ENCODE data around the gene LPAR5. TPM values are rescaled to one million over a fixed set of nuclear protein-coding genes. Genes with fewer than 3 reads are reported as not detected.

The LPAR5 gene
- total RNA-seq, 2 experiments from 2014 or later: 3.5 TPM

GRCh38 chr12:6653342-6653741 is 17.6 kb upstream of the LPAR5 start:
- no peak overlapping the region for H3K27ac Mint-ChIP-seq
- H3K36me3 Mint-ChIP-seq (ENCODE audit: low read depth): peaks cover 17% of the 10 kb centered on the region
- DNase-seq (no peak), ATAC-seq (no peak)
- H3K4me3 Mint-ChIP-seq: no peak overlapping the region
- no peaks in the 10 kb centered on the region for H3K27me3 Mint-ChIP-seq
- intact Hi-C loops (cut with DNase I, micrococcal nuclease): no loop called here
- no peaks in the 10 kb centered on the region for H3K4me1 Mint-ChIP-seq
- ChIA-PET POLR2A (no interaction called here), CTCF (interaction anchor here (0.7 to 1.0 kb wide), 3 partner anchors 30 to 137 kb away, joined by 3 to 4 read pairs (median 4); no protein-coding TSS in a partner anchor)
- no peaks in the 10 kb centered on the region for H3K9me3 Mint-ChIP-seq (ENCODE audit: low read depth)

DNA sequence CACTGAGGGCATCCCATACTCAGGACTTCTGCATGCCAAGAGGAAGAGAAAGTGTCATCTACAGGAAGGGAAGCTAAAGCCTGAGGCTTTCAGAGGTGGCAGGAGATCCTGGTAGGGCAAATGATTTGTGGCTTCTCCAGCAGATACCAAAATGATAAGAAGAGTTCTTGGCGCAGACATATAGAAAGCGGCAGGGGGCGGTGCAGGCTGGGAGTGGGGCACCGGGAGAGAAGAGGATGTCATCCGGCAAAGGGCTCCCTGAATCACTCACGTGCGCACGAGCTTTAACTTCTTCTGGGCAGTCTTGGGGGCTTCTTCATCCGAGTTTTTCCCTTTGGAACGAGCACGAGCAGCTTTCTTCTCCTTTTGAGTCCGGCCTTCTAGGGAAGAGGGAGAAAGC is 16.6 kb upstream of the LPAR5 start:
- CTCF ChIA-PET: interaction anchor here (0.7 to 1.0 kb wide), 3 partner anchors 29 to 138 kb away, joined by 3 to 4 read pairs (median 4); no protein-coding TSS in a partner anchor

GRCh38 chr12:6650832-6651231 is 15.1 kb upstream of the LPAR5 start:
- Mint-ChIP-seq H3K4me1 (peaks cover 10% of the 10 kb centered on the region), H3K27me3 (no peaks in the 10 kb centered on the region), H3K4me3 (no peak overlapping the region), H3K9me3 (ENCODE audit: low read depth) (no peaks in the 10 kb centered on the region), H3K27ac (peak overlapping the region; percentile 14), H3K36me3 (ENCODE audit: low read depth) (peaks cover 26% of the 10 kb centered on the region)
- ChIA-PET POLR2A (no interaction called here), CTCF (interaction anchor here (1.0 kb wide), 1 partner anchor 30 kb away, joined by 3 read pairs; no protein-coding TSS in a partner anchor)
- ATAC-seq (no peak), DNase-seq (no peak)
- intact Hi-C loops (cut with DNase I, micrococcal nuclease): no loop called here

More for the DNA sequence above, 16.6 kb upstream of the LPAR5 start:
- no peak overlapping the region for H3K27ac Mint-ChIP-seq
- ATAC-seq: no peak
- H3K9me3 Mint-ChIP-seq (ENCODE audit: low read depth): no peaks in the 10 kb centered on the region
- intact Hi-C loops (cut with DNase I, micrococcal nuclease): no loop called here
- POLR2A ChIA-PET: interaction anchor here (0.5 kb wide), 1 partner anchor 37 kb away, joined by 4 read pairs; no protein-coding TSS in a partner anchor
- no peak overlapping the region for H3K4me3 Mint-ChIP-seq
- H3K36me3 Mint-ChIP-seq (ENCODE audit: low read depth): peaks cover 22% of the 10 kb centered on the region
- DNase-seq: no peak
- H3K27me3 Mint-ChIP-seq: no peaks in the 10 kb centered on the region
- no peaks in the 10 kb centered on the region for H3K4me1 Mint-ChIP-seq

GRCh38 chr12:6647083-6647604 is 11.4 kb upstream of the LPAR5 start, which contains the start of gene ACRBP:
TSS of gene ACRBP (minus strand) at chr12:6647432. CDS start at chr12:6647366, 66 bp downstream.
- intact Hi-C loops (cut with DNase I, micrococcal nuclease): no loop called here
- ChIA-PET CTCF (interaction anchor here (0.6 to 1.3 kb wide), 5 partner anchors 19 to 76 kb away, joined by 3 to 5 read pairs (median 3); no protein-coding TSS in a partner anchor), POLR2A (interaction anchor here (0.6 kb wide), 1 partner anchor 20 kb away, joined by 3 read pairs; no protein-coding TSS in a partner anchor)
- DNase-seq (peak; percentile 64), ATAC-seq (peak; percentile 85)
- peaks cover 29% of the 10 kb centered on the region for H3K36me3 Mint-ChIP-seq (ENCODE audit: low read depth)
- H3K27ac Mint-ChIP-seq: peak within 1 kb of the TSS; percentile 44
- no peaks in the 10 kb centered on the region for H3K27me3 Mint-ChIP-seq
- peaks cover 10% of the 10 kb centered on the region for H3K9me3 Mint-ChIP-seq (ENCODE audit: low read depth)
- H3K4me1 Mint-ChIP-seq: peaks cover 10% of the 10 kb centered on the region
- peak within 1 kb of the TSS; percentile 65 for H3K4me3 Mint-ChIP-seq

GRCh38 chr12:6646276-6647082 is 10.7 kb upstream of the LPAR5 start:
- CTCF ChIA-PET: interaction anchor here (0.6 to 1.3 kb wide), 4 partner anchors 18 to 75 kb away, joined by 3 to 5 read pairs (median 3); no protein-coding TSS in a partner anchor
- POLR2A ChIA-PET: interaction anchor here (0.6 kb wide), 1 partner anchor 79 kb away, joined by 4 read pairs; no protein-coding TSS in a partner anchor
- peaks cover 10% of the 10 kb centered on the region for H3K9me3 Mint-ChIP-seq (ENCODE audit: low read depth)
- H3K4me3 Mint-ChIP-seq: peak overlapping the region; percentile 65
- ATAC-seq (peak; percentile 24), DNase-seq (no peak)
- intact Hi-C loops (cut with DNase I, micrococcal nuclease): no loop called here
- H3K4me1 Mint-ChIP-seq: peaks cover 10% of the 10 kb centered on the region
- H3K27ac Mint-ChIP-seq: peak overlapping the region; percentile 44
- no peaks in the 10 kb centered on the region for H3K27me3 Mint-ChIP-seq
- peaks cover 26% of the 10 kb centered on the region for H3K36me3 Mint-ChIP-seq (ENCODE audit: low read depth)

GRCh38 chr12:6644903-6645302 is 9.1 kb upstream of the LPAR5 start:
- Mint-ChIP-seq H3K27me3 (no peaks in the 10 kb centered on the region), H3K27ac (no peak overlapping the region), H3K9me3 (ENCODE audit: low read depth) (peaks cover 10% of the 10 kb centered on the region), H3K4me3 (no peak overlapping the region), H3K36me3 (ENCODE audit: low read depth) (peaks cover 18% of the 10 kb centered on the region), H3K4me1 (peaks cover 10% of the 10 kb centered on the region)
- no peak for ATAC-seq
- ChIA-PET POLR2A (interaction anchor here (0.7 kb wide), 1 partner anchor 113 kb away, joined by 3 read pairs; no protein-coding TSS in a partner anchor), CTCF (interaction anchor here (0.7 to 1.7 kb wide), 4 partner anchors 14 to 191 kb away, joined by 3 to 6 read pairs (median 4); no protein-coding TSS in a partner anchor)
- intact Hi-C loops (cut with DNase I, micrococcal nuclease): no loop called here
- DNase-seq: no peak

DNA sequence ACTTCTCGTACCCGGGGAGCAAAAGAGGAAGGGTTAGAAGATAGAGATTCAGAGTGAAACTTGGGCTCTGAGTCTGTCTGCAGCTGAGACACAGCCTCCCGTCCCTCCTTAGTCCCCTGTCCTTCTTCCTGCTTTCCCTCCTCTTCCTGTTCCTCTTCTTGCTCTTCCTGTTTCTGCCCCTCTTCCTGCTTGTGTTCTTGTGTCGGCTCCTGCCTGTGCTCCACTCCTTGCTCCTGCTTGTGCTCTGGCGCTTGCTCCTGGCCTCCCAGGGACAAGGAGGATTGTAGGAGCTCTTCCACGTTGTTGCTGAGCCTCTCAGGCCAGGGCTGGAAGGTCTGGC is 8.5 kb upstream of the LPAR5 start:
- intact Hi-C loops (cut with DNase I, micrococcal nuclease): no loop called here
- H3K9me3 Mint-ChIP-seq (ENCODE audit: low read depth): peaks cover 10% of the 10 kb centered on the region
- H3K27me3 Mint-ChIP-seq: no peaks in the 10 kb centered on the region
- DNase-seq (no peak), ATAC-seq (no peak)
- H3K27ac Mint-ChIP-seq: no peak overlapping the region
- H3K4me3 Mint-ChIP-seq: no peak overlapping the region
- peaks cover 10% of the 10 kb centered on the region for H3K4me1 Mint-ChIP-seq
- CTCF ChIA-PET: interaction anchor here (0.7 to 1.7 kb wide), 4 partner anchors 14 to 192 kb away, joined by 3 to 6 read pairs (median 4); no protein-coding TSS in a partner anchor
- POLR2A ChIA-PET: no interaction called here
- H3K36me3 Mint-ChIP-seq (ENCODE audit: low read depth): peaks cover 18% of the 10 kb centered on the region

DNA sequence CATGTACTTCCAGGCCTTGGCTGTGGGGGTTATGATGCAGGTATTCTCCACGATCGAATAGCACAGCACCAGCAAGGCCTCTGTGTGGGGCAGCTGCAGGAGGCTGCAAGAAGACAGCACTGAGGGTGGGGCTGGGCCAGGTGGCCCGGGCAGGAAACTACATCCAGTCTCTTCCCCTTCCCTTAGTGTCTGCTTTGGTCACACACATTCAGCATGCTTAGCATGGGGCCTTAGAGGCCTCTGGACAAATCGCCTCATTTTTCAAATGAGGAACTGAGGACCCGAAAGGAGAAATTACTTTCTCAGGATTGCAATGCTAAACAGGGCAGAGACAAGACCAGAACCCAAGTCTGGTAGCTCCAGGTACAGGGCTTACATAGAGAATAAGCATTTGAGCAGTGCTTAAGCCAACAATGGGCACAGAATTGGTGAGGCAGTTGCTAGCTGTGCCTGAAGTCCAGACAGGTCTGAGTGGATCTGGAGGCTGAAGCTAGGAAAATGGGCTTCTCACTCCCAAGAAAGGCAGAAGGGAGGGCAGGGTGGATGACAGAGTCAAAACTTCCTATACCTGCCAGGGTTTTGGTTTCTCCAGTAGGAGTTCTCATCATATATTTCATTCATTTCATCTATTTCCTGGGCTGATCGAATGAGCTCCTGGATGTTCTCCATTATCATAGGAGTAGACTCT is 8.0 kb upstream of the LPAR5 start:
- CTCF ChIA-PET: interaction anchor here (0.6 to 1.7 kb wide), 4 partner anchors 11 to 149 kb away, joined by 3 to 6 read pairs (median 4); no protein-coding TSS in a partner anchor
- H3K4me1 Mint-ChIP-seq: peaks cover 10% of the 10 kb centered on the region
- intact Hi-C loops (cut with DNase I, micrococcal nuclease): no loop called here

GRCh38 chr12:6641131-6641530 is 5.4 kb upstream of the LPAR5 start:
- H3K36me3 Mint-ChIP-seq (ENCODE audit: low read depth): peaks cover 8% of the 10 kb centered on the region
- ChIA-PET CTCF (interaction anchor here (0.6 kb wide), 1 partner anchor 75 kb away, joined by 3 read pairs; no protein-coding TSS in a partner anchor), POLR2A (no interaction called here)
- peaks cover 3% of the 10 kb centered on the region for H3K4me1 Mint-ChIP-seq
- peaks cover 10% of the 10 kb centered on the region for H3K9me3 Mint-ChIP-seq (ENCODE audit: low read depth)
- H3K27ac Mint-ChIP-seq: no peak overlapping the region
- intact Hi-C loops (cut with DNase I, micrococcal nuclease): no loop called here
- no peak for ATAC-seq
- no peak overlapping the region for H3K4me3 Mint-ChIP-seq
- H3K27me3 Mint-ChIP-seq: no peaks in the 10 kb centered on the region
- no peak for DNase-seq

More for the DNA sequence above, 8.0 kb upstream of the LPAR5 start:
- Mint-ChIP-seq H3K9me3 (ENCODE audit: low read depth) (peaks cover 10% of the 10 kb centered on the region), H3K4me3 (no peak overlapping the region), H3K27ac (no peak overlapping the region), H3K27me3 (no peaks in the 10 kb centered on the region), H3K36me3 (ENCODE audit: low read depth) (peaks cover 18% of the 10 kb centered on the region)
- DNase-seq (no peak), ATAC-seq (no peak)
- POLR2A ChIA-PET: no interaction called here

- no peaks in the 10 kb centered on the region for H3K27me3 Mint-ChIP-seq
- no peak overlapping the region for H3K4me3 Mint-ChIP-seq
- ChIA-PET POLR2A (no interaction called here), CTCF (no interaction called here)
- H3K4me1 Mint-ChIP-seq: peaks cover 8% of the 10 kb centered on the region
- H3K9me3 Mint-ChIP-seq (ENCODE audit: low read depth): peaks cover 10% of the 10 kb centered on the region
- ATAC-seq: no peak
- no peak for DNase-seq
- H3K36me3 Mint-ChIP-seq (ENCODE audit: low read depth): peaks cover 8% of the 10 kb centered on the region
- intact Hi-C loops (cut with DNase I, micrococcal nuclease): no loop called here
- no peak overlapping the region for H3K27ac Mint-ChIP-seq
Observed at GRCh38 chr12:6640497-6640896, 4.7 kb upstream of the LPAR5 start.

- H3K4me3 Mint-ChIP-seq: no peak overlapping the region
- peaks cover 5% of the 10 kb centered on the region for H3K36me3 Mint-ChIP-seq (ENCODE audit: low read depth)
- peaks cover 19% of the 10 kb centered on the region for H3K4me1 Mint-ChIP-seq
- ATAC-seq (no peak), DNase-seq (no peak)
- POLR2A ChIA-PET: no interaction called here
- intact Hi-C loops (cut with DNase I, micrococcal nuclease): no loop called here
- CTCF ChIA-PET: interaction anchor here (0.7 kb wide), 1 partner anchor 91 kb away, joined by 3 read pairs; no protein-coding TSS in a partner anchor
- H3K27ac Mint-ChIP-seq: no peak overlapping the region
- H3K9me3 Mint-ChIP-seq (ENCODE audit: low read depth): peaks cover 6% of the 10 kb centered on the region
- H3K27me3 Mint-ChIP-seq: no peaks in the 10 kb centered on the region
Observed at GRCh38 chr12:6639151-6639801, 3.5 kb upstream of the LPAR5 start.
